Effector memory CD8-positive, alpha-beta T cell (primary cell): ENCODE results near the gene CXCR6.

Experiments used
- ATAC-seq: fragments of 150-1000 bp; cut with Tn5 transposase; replicated peaks from 2 replicates; pipeline ENCODE4 v1.10.0; 2021; ENCODE audit warnings: mild to moderate bottlenecking, moderate library complexity
- DNase-seq, 3 experiments: peaks; one replicate each; pipeline ENCODE4 v3.0.0; 2021
- H3K27ac Mint-ChIP-seq, 2 donors: one replicate each; pipeline ENCODE4 v1.8.0; 2022; ENCODE audit warnings: mild to moderate bottlenecking in 2 of 2, mixed read lengths in 2 of 2, moderate library complexity in 2 of 2
- H3K27me3 Mint-ChIP-seq, 2 donors: one replicate each; pipeline ENCODE4 v1.8.0; 2022; ENCODE audit warnings: mixed read lengths in 2 of 2
- H3K36me3 Mint-ChIP-seq: one replicate; pipeline ENCODE4 v1.8.0; 2022; ENCODE audit warnings: mild to moderate bottlenecking, moderate library complexity, mixed read lengths; ENCODE audit not compliant: insufficient read depth
- H3K4me1 Mint-ChIP-seq, 2 donors: one replicate each; pipeline ENCODE4 v1.8.0; 2022; ENCODE audit warnings: low read depth in 2 of 2, mixed read lengths in 2 of 2
- H3K4me3 Mint-ChIP-seq, 2 donors: one replicate each; pipeline ENCODE4 v1.8.0; 2022; ENCODE audit warnings: mild to moderate bottlenecking in 2 of 2, mixed read lengths in 2 of 2, moderate library complexity in 2 of 2
- H3K9me3 Mint-ChIP-seq, 2 donors: one replicate each; pipeline ENCODE4 v1.8.0; 2022; ENCODE audit warnings: mixed read lengths in 2 of 2

Gene CXCR6

DNA sequence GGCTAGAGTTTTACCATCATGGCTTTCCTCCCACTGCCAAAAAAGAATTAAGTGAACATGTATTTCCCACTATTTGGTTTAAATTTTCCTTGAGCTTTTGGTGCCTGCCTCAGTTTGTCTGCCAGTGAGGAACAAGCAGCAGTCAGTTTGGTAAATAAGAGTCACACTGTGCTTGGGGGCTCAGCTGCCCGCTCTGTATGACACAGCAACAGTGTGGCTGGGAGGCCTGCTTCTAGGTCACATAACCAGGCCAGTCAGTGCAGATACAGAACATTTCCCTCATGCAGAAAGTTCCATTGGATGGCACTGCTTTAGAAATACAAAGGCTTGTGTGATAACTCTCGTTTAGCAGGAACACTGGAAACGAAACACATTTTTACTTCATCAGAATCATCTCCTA is 26.7 kb downstream of the CXCR6 start:
- Mint-ChIP-seq H3K27me3 (no peaks in the 10 kb centered on the region), H3K9me3 (no peaks in the 10 kb centered on the region), H3K36me3 (peaks cover 65% of the 10 kb centered on the region), H3K4me1 (peaks cover 73 to 87% of the 10 kb centered on the region in 2 donors), H3K27ac (peak overlapping the region; percentile 95), H3K4me3 (peak overlapping the region; percentile 59 to 74)
- DNase-seq (no peak), ATAC-seq (no peak)

DNA sequence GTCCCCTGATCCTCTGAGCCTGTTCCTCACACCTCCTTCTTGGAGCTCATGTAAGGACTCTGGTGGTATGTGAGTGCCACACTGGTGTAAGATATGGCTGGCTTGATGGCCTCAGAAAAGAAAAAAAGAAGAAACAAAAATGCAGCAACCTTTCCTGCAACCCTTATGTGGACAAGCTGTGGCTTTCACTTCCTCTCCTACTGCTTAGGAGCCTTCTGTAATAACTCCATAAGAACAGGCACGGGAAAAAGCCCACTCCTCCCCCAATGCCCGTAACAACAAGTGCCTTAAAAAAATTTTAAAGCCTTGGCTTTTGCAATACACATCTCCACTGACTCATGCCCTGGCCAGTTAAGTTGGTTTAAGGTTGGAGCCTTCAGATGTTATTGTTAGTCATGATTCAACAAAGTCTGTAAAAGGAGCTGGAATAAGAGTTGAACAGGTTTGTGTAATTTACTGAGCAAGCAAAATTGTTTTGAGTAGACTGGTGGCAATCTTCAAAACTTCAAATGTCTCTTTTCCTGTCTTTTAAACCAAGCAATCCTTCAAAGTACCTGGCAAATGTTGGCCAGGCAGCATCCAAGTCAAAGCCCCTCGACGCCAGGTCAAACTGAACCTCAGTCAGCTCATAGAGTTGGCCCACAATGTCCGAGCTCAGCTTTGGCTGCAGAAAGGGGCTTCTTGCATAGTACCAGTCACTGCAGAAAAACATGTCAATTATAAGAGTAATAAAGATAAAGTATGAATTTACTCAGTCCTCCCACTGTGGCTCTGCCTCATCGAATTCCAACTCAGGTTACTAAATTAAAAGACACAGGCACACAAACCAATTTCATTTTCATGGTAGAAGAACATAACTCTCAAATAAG is 29.5 kb downstream of the CXCR6 start:
- no peak for DNase-seq

DNA sequence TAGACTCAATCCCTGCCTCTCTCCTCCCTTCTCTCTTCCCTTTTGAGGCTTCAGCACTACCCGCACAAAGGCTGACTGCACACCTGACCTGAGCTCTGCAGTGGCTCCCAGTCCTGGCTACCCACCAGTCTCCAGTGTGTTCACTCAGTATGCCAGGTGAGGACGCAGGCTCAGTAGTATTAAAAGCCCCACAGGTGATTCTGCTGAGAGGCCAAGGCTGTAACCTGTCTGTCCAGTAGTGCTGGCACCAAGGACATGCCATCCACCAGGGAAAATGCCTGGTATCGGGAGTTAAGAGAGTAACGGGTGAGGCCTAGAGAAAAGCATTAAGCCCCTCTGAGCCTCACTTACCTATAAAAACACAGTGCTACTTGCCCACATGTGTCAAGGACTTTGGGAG is 31.4 kb downstream of the CXCR6 start:
- peaks cover 69 to 88% of the 10 kb centered on the region in 2 donors for H3K4me1 Mint-ChIP-seq
- DNase-seq (no peak), ATAC-seq (no peak)
- peak overlapping the region in 1 of 2 donors; percentile 95 for H3K27ac Mint-ChIP-seq
- peaks cover 0 to 3% of the 10 kb centered on the region in 2 donors for H3K9me3 Mint-ChIP-seq
- H3K27me3 Mint-ChIP-seq = no peaks in the 10 kb centered on the region
- H3K36me3 Mint-ChIP-seq = peaks cover 47% of the 10 kb centered on the region
- peak overlapping the region; percentile 39 to 72 for H3K4me3 Mint-ChIP-seq

More for the DNA sequence above, 29.5 kb downstream of the CXCR6 start:
- H3K4me3 Mint-ChIP-seq = peak overlapping the region; percentile 41 to 47
- no peaks in the 10 kb centered on the region for H3K27me3 Mint-ChIP-seq
- H3K4me1 Mint-ChIP-seq = peaks cover 66 to 87% of the 10 kb centered on the region in 2 donors
- no peaks in the 10 kb centered on the region for H3K9me3 Mint-ChIP-seq
- H3K36me3 Mint-ChIP-seq = peaks cover 58% of the 10 kb centered on the region
- peak overlapping the region; percentile 95 for H3K27ac Mint-ChIP-seq
- ATAC-seq = no peak

DNA sequence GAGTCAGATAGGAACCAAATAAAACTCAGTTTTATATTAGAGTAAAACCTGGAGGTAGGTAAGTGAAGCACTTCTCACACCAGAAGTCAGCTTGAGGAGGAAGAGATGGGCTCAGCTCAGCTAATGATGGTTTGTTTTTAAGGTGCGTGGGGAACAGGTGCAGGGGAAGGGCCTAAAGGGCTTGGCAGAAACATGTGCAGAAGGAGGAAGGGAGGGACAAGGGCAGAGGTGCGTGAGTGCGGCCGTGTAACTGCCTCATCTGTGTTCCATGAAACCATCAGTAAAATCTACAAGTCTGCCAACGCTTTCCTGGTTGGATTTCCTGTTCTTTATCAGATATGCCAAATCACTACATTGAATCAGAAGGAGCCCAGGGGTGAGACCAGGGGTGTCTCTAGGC is 32.4 kb downstream of the CXCR6 start:
- Mint-ChIP-seq H3K4me1 (peaks cover 66 to 87% of the 10 kb centered on the region in 2 donors), H3K27me3 (no peaks in the 10 kb centered on the region)
- no peak for ATAC-seq

DNA sequence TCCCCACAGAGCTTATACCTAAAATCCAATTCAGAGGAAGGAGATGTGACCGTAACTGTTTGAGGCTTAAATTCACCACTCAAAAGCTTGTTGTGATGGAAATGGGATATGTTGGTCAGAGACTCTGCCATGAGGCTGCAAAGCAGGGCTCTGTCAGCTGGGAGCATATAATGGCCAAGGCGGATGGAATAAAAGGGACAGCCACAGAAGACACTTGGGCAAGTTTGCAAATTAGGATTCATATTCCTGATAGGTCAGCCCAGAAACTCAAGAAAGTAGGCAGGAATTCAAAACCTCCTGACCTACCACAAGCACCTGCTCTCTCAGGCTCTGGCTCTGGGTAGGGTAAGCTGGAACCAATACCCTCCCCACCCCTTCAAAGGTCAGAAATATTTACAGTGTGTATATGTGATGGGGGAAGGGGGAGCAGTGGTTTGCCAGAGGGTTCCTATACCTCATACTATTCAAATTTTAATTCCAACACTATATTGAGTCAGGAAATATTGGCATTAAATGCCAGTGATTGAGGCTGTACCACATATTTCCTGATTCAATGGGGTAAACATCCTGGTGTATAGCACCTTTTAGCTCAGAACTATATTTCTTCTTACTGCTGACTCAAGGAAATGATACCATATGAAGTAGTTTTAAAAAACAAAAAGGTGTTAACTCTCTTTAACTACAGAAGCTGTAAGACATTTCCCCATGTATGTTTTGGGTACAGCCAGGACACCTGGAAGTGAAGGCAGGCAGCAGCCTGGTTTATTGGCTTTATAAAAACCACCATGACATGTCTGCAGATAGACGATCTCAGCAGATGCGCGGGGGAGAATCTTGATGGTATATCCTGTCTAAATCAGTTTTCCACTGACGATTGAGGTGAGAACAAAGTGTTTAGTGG is 33.2 kb downstream of the CXCR6 start:
- H3K4me3 Mint-ChIP-seq = peak overlapping the region; percentile 62 to 72
- peaks cover 52% of the 10 kb centered on the region for H3K36me3 Mint-ChIP-seq
- peak overlapping the region; percentile 93 to 95 for H3K27ac Mint-ChIP-seq
- H3K9me3 Mint-ChIP-seq = peaks cover 0 to 3% of the 10 kb centered on the region in 2 donors
- peak; percentile 42 to 51 (median 43) for DNase-seq
- no peaks in the 10 kb centered on the region for H3K27me3 Mint-ChIP-seq
- H3K4me1 Mint-ChIP-seq = peaks cover 66 to 86% of the 10 kb centered on the region in 2 donors
- ATAC-seq = peak; percentile 80

More for the DNA sequence above, 32.4 kb downstream of the CXCR6 start:
- H3K4me3 Mint-ChIP-seq = peak overlapping the region; percentile 62 to 72
- peak overlapping the region; percentile 93 to 95 for H3K27ac Mint-ChIP-seq
- DNase-seq = no peak
- H3K9me3 Mint-ChIP-seq = peaks cover 0 to 3% of the 10 kb centered on the region in 2 donors
- peaks cover 51% of the 10 kb centered on the region for H3K36me3 Mint-ChIP-seq

DNA sequence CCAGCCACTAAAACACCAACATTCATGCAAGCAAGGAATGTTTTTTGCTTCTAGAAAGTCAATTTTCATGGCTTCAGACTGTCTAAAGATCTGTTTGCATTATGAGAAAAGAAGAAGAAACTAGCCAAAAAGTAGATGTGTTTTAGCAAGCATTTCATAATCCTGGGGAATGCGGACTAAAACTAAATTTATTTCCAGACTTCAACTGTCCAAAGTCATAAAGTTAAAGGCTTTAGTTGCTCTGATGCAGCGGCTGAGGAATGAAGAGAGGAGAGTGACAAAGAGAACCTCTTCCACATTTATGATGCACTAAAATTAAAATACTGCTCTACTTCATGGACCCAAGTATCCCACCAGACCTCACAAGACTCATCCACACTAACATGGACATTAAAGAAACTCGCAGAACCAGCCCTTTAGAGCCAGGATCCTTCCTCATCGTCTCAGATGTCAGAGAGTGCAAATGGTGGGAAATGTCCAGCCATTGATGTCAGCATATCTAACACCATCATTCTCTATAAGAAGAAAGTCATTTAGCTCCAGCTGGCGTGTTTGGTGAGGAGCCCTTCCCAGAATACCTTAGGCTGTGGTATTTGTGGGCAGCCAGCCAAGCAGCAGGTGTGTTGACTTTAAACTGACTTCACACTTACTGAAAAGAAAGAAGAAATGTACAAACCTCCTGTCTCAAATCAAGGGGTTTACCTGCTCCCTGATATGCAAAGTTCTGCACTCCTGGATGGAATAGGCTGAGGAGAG is 34.9 kb downstream of the CXCR6 start:
- H3K27me3 Mint-ChIP-seq = no peaks in the 10 kb centered on the region
- peaks cover 44% of the 10 kb centered on the region for H3K36me3 Mint-ChIP-seq
- peaks cover 60 to 78% of the 10 kb centered on the region in 2 donors for H3K4me1 Mint-ChIP-seq
- peak in 1 of 3 experiments; percentile 23 for DNase-seq
- peak overlapping the region; percentile 41 to 95 for H3K27ac Mint-ChIP-seq
- ATAC-seq = peak; percentile 6
- H3K9me3 Mint-ChIP-seq = peaks cover 0 to 3% of the 10 kb centered on the region in 2 donors
- H3K4me3 Mint-ChIP-seq = peak overlapping the region; percentile 11 to 84

DNA sequence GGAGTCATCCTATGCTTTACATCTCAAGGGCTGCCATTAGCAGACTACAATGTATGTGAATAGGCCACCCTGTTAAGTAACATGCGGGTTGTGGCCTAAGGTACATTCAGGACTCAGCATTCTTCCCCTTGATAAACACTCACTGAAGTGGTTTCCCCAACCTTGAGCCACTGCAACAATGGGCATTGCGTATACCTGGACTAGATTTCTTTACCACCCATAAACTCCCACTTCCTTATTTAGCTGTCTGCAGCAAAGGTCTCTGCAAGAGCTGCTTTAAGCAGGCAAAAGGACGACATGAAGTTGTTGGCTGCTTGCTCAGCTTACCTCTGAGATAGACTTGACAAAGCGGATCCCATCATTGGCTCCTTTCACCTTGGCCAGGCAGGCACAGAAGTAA is 36.1 kb downstream of the CXCR6 start:
- Mint-ChIP-seq H3K4me1 (peaks cover 57 to 77% of the 10 kb centered on the region in 2 donors), H3K36me3 (peaks cover 40% of the 10 kb centered on the region), H3K27me3 (no peaks in the 10 kb centered on the region), H3K27ac (peak overlapping the region; percentile 41 to 95), H3K9me3 (peaks cover 0 to 3% of the 10 kb centered on the region in 2 donors), H3K4me3 (peak overlapping the region; percentile 11 to 65)
- ATAC-seq (no peak), DNase-seq (no peak)

DNA sequence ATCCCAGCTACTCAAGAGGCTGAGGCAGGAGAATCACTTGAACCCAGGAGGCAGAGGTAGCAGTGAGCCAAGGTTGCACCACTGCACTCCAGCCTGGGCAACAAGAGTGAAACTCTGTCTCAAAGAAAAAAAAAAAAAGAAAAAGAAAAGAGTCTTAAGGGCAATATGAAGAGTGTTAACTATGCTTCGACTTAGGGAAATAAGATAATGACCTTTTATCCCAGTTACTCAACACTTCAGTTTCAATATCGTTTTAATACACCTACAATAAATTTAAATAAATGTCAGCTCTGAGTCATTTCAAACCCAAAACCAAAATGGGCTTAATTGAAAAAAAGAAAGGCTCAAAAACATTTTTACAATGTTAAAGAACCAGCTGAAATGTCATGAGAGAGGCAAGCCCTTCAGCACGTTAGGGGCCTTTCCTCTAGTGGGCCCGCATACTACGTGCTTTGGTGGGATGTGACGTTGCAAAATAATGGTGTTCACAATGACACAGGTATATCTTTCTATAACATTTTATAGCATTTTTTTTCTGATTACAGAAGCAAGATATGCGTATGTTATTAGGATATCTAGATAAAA is 37.1 kb downstream of the CXCR6 start:
- no peak for DNase-seq
- peaks cover 56 to 74% of the 10 kb centered on the region in 2 donors for H3K4me1 Mint-ChIP-seq
- H3K36me3 Mint-ChIP-seq = peaks cover 41% of the 10 kb centered on the region
- peak overlapping the region; percentile 41 to 95 for H3K27ac Mint-ChIP-seq
- peaks cover 0 to 3% of the 10 kb centered on the region in 2 donors for H3K9me3 Mint-ChIP-seq
- H3K4me3 Mint-ChIP-seq = peak overlapping the region; percentile 11 to 65
- H3K27me3 Mint-ChIP-seq = no peaks in the 10 kb centered on the region
- ATAC-seq = peak; percentile 16

DNA sequence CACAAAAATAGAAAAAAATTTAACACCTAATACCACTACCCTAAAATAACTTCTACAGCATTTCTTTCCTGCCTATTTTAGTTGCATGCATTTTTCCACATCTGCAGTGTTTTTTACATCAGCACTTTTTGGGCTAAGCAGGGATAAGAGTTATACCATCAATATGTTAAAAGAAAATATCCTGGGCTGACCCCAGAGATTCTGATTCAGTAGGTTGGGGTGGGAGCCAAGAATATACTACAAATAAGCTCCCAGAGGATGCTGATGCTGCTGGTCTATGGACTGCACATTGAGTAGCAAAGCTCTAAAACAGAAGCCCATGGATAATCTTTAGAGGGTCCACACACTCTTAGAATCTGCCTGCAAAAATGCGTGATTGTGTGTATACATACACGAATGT is 37.6 kb downstream of the CXCR6 start:
- Mint-ChIP-seq H3K4me1 (peaks cover 55 to 74% of the 10 kb centered on the region in 2 donors), H3K36me3 (peaks cover 41% of the 10 kb centered on the region), H3K4me3 (peak overlapping the region in 1 of 2 donors; percentile 24), H3K27me3 (no peaks in the 10 kb centered on the region), H3K27ac (peak overlapping the region; percentile 80 to 95), H3K9me3 (peaks cover 0 to 3% of the 10 kb centered on the region in 2 donors)
- DNase-seq (no peak), ATAC-seq (no peak)

DNA sequence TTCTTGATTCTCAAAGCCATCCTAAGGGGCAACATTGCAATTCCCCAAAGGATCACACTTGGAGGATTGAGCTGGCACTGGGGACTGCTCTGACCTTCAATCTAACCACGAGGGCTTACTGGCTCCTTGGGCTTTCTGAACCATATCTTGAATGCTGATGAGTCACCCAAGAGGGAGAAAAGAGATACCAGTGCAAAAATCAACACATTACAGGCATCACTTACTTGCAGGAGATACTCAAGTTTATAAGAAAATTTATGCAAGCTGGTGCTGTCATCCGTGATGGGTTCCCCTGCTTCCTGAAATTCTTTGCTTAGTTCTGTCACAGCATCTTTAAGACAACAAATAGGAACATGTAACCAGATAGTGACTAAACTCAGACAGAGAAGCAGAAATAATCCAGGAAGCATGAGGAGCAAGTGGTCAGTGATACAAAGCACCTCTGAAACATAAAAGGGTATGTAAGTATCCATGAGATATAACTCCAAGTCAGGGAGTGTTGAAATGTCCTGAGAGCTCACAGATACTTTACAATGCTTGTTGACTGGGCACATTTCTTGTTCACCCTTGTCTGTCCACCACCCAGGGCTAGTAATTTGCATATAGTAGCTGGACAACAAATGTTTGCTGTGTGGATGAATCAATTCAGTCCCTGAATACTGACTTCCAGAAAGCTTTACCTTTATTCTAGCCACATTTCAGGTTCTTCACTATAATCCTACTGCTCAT is 38.2 kb downstream of the CXCR6 start:
- ATAC-seq (no peak), DNase-seq (no peak)
- Mint-ChIP-seq H3K27me3 (no peaks in the 10 kb centered on the region), H3K36me3 (peaks cover 35% of the 10 kb centered on the region), H3K27ac (peak overlapping the region; percentile 80 to 95), H3K9me3 (peaks cover 0 to 3% of the 10 kb centered on the region in 2 donors), H3K4me3 (peak overlapping the region in 1 of 2 donors; percentile 24), H3K4me1 (peaks cover 53 to 73% of the 10 kb centered on the region in 2 donors)

DNA sequence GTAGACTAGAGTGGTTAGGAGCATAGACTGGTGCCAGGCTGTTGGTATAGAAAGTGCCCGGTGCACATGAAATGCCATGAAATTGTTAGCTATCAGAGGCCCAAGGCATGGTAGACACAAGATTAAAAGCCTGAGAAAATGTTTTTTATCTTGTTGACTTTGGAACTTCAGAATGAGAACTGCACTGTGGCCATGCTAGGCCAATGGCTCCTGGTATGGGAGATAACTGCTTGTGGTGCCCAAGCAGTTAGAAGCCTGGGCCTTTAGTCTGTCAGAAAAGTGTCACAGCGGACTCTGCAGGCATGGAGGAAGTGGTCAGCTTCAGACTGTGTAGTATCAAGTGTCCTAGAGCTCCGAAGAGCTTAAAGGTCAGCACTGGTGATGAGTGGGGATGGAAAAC is 40.5 kb downstream of the CXCR6 start:
- H3K36me3 Mint-ChIP-seq = peaks cover 37% of the 10 kb centered on the region
- no peak overlapping the region for H3K4me3 Mint-ChIP-seq
- H3K4me1 Mint-ChIP-seq = peaks cover 59 to 73% of the 10 kb centered on the region in 2 donors
- no peaks in the 10 kb centered on the region for H3K9me3 Mint-ChIP-seq
- no peaks in the 10 kb centered on the region for H3K27me3 Mint-ChIP-seq
- DNase-seq (no peak), ATAC-seq (no peak)
- H3K27ac Mint-ChIP-seq = peak overlapping the region; percentile 31 to 59
